Muscle of back (tissue), 13 donors: ENCODE measurements around the gene EEIG2. TPM values are rescaled to one million over a fixed set of nuclear protein-coding genes. Genes with fewer than 3 reads are reported as not detected.
"Not testable (repeated sequence)": the region's sequence is repeated elsewhere in the genome, so short reads cannot be mapped to it uniquely, and the experiment has no call there.

Experiments
- DNase-seq, 3 donors: peaks; one replicate each; pipeline versions ENCODE4 v3.0.0 to v3.0.0-alpha.2; 2013
- long read RNA-seq, 9 donors: transcript quantifications; one replicate each; lab custom pipeline, GENCODE V29; 2026
- polyA plus RNA-seq, 10 donors: library from polyadenylated mRNA; unstranded; fragments of 120-200 nt; gene quantifications; one replicate each; pipeline ENCODE4 v1.2.1, GENCODE V29; 2013; ENCODE audit not compliant: insufficient read length in 10 of 10

EEIG2 gene
- polyA plus RNA-seq = 10 to 100 TPM; 13.1 to 16.8 (median 14.5) TPM
- long read RNA-seq, donor 1, full-length matches to known transcripts = 1 of 1 reads
- long read RNA-seq, donor 1, partial matches to known transcripts = 0 of 1 reads
- long read RNA-seq, donor 1, other reads (novel, unspliced or antisense) = 0 of 1 reads
- long read RNA-seq, donor 2, full-length matches to known transcripts = 3 of 3 reads
- long read RNA-seq, donor 2, partial matches to known transcripts = 0 of 3 reads
- long read RNA-seq, donor 2, other reads (novel, unspliced or antisense) = 0 of 3 reads
- long read RNA-seq, donor 3 = 0 reads
- long read RNA-seq, donor 4, full-length matches to known transcripts = 1 of 1 reads
- long read RNA-seq, donor 4, partial matches to known transcripts = 0 of 1 reads
- long read RNA-seq, donor 4, other reads (novel, unspliced or antisense) = 0 of 1 reads
- long read RNA-seq, donor 5, full-length matches to known transcripts = 6 of 6 reads
- long read RNA-seq, donor 5, partial matches to known transcripts = 0 of 6 reads
- long read RNA-seq, donor 5, other reads (novel, unspliced or antisense) = 0 of 6 reads
- long read RNA-seq, donor 6, full-length matches to known transcripts = 4 of 4 reads
- long read RNA-seq, donor 6, partial matches to known transcripts = 0 of 4 reads
- long read RNA-seq, donor 6, other reads (novel, unspliced or antisense) = 0 of 4 reads
- long read RNA-seq, donor 7, full-length matches to known transcripts = 3 of 3 reads
- long read RNA-seq, donor 7, partial matches to known transcripts = 0 of 3 reads
- long read RNA-seq, donor 7, other reads (novel, unspliced or antisense) = 0 of 3 reads
- long read RNA-seq, donor 8, full-length matches to known transcripts = 2 of 2 reads
- long read RNA-seq, donor 8, partial matches to known transcripts = 0 of 2 reads
- long read RNA-seq, donor 8, other reads (novel, unspliced or antisense) = 0 of 2 reads
- long read RNA-seq, donor 9, full-length matches to known transcripts = 1 of 1 reads
- long read RNA-seq, donor 9, partial matches to known transcripts = 0 of 1 reads
- long read RNA-seq, donor 9, other reads (novel, unspliced or antisense) = 0 of 1 reads

GRCh38 chr1:108559215-108560186, at the start of gene EEIG2:
TSS of gene EEIG2 (plus strand) at chr1:108560100. CDS start at chr1:108560429, 329 bp downstream.
- peak; percentile 89 to 95 (median 92) for DNase-seq

GRCh38 chr1:108511764-108512163, 48.1 kb upstream of the EEIG2 start:
- no peak for DNase-seq

DNA sequence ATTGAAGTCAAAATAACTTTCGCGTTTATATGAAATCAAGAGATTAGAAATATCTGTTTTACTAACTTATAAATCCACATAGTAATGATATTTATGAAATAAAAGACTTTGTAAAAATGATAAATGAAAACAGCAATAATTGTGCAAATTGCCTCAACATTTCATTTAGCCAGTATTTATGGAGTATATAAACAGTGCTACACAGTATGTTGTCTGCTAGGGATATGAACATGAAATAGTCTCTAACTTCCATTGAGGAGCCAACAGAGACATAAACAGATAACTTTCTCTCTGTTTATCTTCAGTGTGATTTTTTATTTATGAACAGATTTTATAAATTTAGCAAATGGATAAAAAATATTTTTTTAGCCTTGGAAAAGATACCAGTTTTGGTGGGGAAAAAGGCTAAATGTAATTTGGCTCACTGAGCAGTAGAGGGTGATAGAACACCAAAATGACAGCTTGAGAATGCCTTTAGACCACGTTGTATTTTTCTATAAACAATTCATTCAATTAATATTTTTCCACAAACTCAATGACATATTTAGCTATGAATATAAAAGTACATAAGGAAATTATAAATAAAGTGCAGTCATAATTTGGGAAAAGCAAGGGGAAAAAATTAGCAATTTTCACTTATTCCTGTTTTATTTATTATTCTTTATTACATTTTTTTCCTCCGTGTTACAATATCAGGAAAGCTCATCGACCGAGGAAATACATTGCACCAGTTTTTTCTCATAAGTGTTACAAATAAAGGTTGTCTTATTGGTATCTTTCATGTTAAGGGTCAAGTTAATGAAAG, 47.5 kb upstream of the EEIG2 start:
- peak; percentile 26 to 48 (median 36) for DNase-seq

DNA sequence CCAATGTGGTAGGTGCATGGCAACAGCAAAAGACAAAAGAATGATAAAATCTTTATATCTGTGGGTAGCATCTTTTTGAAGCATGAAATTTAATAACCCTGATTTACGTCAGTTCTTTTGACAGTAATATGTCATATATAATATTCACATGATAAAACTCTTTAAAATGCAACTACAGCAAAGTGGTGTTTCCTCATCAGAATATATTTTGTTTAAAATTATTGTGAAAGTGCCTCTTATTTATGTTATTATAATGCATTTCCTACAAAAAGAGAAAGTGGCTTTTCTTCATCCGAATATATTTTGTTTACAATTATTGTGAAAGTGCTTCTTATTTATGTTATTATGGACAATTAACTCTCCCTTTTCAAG, 46.9 kb upstream of the EEIG2 start:
- DNase-seq = no peak

DNA sequence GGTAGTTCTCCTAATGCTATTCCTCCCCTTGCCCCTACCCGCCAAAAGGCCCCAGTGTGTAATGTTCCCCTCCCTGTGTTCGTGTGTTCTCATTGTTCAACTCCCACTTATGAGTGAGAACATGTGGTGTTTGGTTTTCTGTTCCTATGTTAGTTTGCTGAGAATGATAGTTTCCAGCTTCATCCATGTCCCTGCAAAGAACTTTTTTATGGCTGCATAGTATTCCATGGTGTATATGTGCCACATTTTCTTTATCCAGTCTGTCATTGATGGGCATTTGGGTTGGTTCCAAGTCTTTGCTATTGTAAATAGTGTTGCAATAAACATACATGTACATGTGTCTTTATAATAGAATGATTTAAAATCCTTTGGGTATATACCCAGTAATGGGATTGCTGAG, 46.0 kb upstream of the EEIG2 start:
- DNase-seq = not testable (repeated sequence)

GRCh38 chr1:108517301-108517897, 42.5 kb upstream of the EEIG2 start:
- DNase-seq = not testable (repeated sequence)

- no peak for DNase-seq
These were observed 37.9 kb upstream of the EEIG2 start for GRCh38 chr1:108521990-108522393.

DNA sequence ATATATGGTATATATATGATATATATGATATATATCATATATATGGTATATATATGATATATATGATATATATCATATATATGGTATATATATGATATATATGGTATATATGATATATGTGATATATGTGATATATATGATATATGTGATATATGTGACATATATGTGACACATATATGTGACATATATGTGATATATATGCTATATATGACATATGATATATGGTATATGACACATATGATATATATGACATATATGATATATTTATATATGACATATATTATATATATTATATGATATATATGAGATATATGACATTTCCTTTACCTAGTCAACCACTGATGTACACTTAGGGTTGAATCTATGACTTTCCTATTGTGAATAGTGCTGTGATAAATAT, 36.1 kb upstream of the EEIG2 start:
- DNase-seq = no peak

- DNase-seq = no peak
These were observed 35.2 kb upstream of the EEIG2 start for GRCh38 chr1:108524676-108525075.

GRCh38 chr1:108527135-108527534, 32.8 kb upstream of the EEIG2 start:
- DNase-seq = no peak

GRCh38 chr1:108527837-108528236, 32.1 kb upstream of the EEIG2 start:
- DNase-seq = no peak

DNA sequence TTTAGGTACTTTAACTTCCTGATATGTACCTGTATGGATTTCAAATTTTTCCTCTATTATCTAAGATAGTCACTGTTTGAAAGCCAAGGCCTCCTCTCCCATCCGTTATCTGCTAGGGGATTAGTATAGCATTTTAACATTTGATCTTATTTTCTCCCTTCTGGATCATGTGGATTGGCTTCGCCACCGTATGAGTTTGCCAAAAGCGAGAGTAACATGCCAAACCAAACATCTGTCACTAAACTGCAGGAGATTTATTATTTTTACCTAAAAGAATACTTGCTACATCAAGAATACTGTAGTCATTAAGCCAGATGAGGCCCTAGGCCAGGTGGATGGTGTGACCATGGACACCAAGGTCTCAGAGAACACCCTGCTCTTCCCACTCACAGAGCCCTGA, 28.5 kb upstream of the EEIG2 start:
- DNase-seq = peak in 1 of 3 donors; percentile 23

GRCh38 chr1:108532730-108533129, 27.2 kb upstream of the EEIG2 start:
- no peak for DNase-seq

- DNase-seq = no peak
These were observed 26.4 kb upstream of the EEIG2 start for GRCh38 chr1:108533351-108534083.

GRCh38 chr1:108534759-108535158, 25.1 kb upstream of the EEIG2 start:
- DNase-seq = no peak

GRCh38 chr1:108535315-108535897, 24.5 kb upstream of the EEIG2 start:
- not testable (repeated sequence) for DNase-seq

DNA sequence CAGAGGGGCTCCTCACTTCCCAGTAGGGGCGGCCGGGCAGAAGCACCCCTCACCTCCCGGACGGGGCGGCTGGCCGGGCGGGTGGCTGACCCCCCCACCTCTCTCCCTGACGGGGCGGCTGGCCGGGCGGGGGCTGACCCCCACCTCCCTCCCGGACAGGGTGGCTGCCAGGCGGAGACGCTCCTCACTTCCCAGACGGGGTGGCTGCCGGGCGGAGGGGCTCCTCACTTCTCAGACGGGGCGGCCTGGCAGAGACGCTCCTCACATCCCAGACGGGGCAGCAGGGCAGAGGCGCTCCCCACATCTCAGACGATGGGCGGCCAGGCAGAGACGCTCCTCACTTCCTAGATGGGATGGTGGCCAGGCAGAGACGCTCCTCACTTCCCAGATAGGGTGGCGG, 23.9 kb upstream of the EEIG2 start:
- DNase-seq = not testable (repeated sequence)

DNA sequence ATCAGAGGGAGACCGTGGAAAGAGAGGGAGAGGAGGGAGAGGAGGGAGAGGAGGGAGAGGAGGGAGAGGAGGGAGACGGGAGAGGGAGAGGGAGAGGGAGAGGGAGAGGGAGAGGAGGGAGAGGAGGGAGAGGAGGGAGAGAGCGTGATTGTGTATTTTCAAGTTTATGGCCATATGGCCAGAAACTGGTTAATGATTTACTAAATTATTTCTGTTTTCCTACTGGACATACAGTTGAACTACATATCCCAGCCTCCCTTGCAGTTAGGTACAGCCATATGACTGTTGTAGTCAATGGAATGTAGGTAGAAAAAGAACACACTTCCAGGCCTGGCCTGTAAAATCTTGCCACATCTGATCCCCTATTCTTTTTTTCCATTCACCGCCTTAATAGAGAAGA, 23.1 kb upstream of the EEIG2 start:
- DNase-seq = not testable (repeated sequence)

DNA sequence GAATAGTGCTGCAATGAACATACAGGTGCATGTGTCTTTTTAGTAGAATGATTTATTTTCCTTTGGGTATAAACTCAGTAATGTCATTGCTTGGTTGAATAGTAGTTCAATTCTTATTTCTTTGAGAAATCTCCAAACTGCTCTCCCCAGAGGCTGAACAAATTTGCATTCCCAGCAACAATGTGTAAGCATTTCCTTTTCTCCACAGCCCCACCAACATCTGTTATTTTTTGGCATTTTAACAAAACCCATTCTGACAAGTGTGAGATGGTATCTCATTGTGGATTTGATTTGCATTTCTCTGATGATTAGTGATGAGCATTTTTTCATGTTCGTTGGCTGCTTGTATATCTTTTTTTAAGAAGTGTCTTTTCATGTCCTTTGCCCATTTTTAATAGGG, 21.9 kb upstream of the EEIG2 start:
- peak in 1 of 3 donors; percentile 21 for DNase-seq
